GM21825 (cell line): ENCODE measurements around the gene EGFR.

Experiments used
- ATAC-seq: cut with Tn5 transposase; IDR thresholded peaks from one replicate; pipeline ENCODE4 v1.9.1; 2021; ENCODE audit warnings: mild to moderate bottlenecking, moderate library complexity; ENCODE audit not compliant: unreplicated experiment

Gene EGFR

DNA sequence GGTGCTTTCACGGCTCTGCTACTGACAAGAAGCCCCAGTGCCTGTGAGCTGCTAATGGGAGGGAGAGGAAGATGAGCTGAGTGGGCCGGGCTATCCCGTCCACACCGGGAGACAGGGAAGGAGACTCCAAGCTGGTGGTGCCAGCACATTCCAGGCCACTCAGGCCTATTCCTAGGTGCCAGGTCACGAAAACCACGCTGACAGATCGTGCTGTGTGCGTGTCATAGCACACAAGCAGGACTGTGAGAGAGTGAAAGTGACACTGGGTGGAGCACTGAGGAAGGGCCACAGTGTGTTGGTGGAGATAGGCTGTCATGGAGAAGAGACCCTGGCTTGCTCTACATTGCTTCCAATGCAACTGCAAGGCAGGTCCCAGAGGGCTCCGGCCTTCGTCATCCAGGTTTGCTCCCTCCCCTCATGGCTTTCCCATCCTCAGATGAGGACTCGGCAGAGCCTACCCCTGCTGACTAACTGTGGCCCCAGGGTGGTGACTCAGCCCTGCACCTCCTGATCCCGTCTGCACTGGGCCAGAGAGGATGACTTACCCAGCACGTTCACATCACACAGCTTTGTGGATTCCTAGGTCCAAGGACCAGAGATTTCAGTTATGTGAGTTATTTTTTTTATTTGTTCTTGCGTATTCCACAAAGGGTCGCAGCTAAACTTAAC lies 167.3 kb downstream of the EGFR start:
- ATAC-seq = no peak

DNA sequence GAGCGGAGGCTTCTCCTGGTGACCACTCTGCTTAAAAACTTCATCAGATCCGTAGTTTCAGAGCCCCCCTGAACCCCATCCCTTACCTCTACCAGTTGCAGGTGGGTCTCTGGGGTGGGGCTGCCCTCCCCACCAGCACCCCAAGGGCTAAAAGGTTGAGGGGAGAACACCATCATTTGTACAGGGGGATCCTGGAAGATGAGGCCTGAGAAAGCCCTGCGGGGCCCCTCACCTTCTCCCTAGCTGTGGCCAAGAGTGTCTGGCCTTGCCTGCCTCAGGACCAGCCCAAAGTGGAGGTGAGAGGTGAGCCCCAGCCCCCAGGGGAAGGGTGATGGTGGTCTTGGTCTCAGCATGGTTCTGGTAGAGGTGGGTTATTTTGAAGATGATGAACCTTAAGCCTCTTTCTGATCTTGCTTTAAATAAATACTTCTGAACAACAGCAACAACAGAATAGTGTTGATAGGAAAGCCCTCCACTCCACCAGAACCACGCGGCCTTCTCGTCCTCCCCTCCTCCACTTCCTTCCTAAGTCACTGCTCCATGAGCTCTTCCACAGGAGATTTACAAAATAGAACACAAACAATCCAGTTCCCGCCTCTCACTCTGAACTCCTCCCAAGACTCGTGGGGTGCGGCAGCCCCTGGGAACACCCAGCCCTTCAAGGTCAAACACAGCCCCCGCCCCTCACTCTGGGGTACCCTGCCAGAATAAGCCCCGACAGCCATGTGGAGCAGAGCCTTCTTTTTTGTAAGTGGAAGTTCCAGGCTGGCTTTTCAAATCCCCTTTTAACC lies 169.1 kb downstream of the EGFR start:
- no peak for ATAC-seq

DNA sequence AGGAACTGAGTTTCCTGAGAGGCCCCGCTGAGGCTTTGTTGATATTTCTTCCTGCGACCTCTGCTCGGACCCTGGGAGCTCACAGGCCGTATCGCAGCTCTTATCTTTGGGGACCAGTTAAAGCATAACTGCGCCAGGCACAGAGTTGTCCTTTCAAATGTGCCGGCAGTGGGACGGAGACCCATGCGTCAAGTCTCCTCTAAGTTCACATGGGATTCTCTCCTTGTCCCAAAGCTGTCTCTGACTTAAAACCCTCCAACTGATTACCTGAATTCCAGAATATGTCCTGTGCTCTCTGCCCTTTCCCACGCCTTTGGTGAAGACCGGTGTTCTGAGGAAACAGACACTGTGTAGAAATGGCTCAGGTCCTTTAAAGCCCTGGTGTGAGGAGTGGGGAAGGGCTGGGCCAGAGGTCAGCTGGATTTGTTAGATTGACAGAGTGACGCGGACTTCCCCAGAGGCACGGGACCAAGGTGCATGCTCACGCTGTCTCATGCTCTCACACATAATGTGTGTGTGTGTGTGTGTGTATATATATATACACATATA lies 169.8 kb downstream of the EGFR start:
- no peak for ATAC-seq

DNA sequence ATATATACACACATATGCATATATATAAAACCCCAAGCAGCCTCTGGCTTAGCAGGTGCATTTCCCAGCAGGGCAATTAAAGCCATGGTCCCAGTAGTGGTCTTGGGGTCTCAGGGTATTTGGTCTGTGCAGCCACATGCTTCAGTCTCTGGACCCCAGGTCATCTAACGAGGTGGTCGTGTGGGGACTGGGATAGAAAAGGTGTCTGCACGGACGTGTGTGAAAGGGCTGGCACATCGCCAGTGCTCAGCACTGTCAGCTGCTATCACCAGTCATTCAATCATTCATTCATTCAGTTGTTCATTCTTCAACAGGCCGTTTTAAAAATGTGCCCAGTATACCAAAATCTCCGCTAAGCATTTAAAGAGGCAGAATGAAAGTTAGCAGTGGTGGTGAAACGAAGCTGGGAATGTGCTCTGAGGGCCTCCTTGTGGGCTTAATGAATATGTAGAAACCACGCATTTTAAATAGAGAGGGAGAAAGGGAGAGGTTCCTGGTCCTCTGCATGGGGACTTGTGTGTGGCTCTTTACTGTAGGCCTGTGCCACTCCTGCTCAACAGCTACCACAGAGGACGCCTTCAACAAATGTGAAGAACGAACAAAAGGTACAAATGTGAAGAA lies 170.4 kb downstream of the EGFR start:
- ATAC-seq = no peak

DNA sequence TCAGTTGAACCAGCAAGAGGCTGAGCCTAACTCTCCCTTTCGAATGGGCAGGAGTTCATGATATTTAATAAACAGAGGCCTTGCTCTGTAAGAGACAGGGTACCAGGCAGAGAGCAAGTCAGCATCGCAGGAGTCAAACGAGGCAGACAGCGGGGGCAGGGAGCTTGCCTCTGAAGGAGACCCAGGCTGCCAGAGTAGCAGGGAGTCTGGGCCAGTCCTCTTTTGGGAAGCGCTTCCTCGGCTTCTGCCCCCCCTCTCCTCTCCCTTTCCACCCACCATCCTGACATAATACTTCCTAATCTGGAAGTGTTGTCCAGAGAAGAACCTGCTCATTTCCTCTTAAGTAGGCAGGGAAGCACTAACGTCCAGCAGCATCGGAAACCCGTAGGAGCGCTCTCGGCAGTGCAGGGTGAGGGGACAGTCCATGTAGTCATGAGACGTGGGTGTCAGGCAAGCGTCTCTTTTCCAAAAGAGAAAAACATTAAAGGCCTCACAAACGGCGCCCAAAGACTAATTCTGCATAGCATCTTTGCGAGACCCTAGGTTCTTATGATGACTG lies 171.1 kb downstream of the EGFR start:
- no peak for ATAC-seq

DNA sequence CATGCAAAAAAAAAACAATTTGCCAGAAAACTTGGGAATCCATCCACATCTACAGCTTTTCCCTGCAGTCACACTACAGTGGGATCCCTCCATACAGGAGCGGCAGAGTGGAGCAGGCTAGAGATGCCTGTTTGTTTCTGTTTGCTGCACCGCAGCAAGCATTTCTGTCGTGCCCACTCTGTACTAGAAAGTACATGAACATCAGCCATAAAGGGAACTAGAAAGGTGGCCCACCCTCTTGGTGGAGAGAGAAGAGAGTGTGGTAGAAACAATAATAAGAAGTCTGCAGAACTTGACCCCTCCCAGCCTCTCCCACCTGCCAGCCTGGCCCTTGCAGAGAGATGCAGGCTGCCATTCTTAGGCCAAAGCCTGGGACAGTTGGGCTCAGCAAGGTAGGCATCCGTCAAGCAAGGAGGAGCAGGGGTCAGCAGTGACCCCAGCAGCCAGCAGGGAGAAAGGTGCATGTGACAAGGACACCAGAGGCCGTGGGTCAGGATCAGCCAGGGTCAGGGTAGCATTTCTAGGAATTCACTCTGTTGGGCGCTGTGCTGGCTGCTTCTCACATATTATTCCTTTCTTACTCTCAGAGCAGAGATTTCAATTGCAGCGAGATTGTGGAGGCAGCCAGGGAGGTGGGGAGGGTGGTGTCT lies 171.8 kb downstream of the EGFR start:
- no peak for ATAC-seq

DNA sequence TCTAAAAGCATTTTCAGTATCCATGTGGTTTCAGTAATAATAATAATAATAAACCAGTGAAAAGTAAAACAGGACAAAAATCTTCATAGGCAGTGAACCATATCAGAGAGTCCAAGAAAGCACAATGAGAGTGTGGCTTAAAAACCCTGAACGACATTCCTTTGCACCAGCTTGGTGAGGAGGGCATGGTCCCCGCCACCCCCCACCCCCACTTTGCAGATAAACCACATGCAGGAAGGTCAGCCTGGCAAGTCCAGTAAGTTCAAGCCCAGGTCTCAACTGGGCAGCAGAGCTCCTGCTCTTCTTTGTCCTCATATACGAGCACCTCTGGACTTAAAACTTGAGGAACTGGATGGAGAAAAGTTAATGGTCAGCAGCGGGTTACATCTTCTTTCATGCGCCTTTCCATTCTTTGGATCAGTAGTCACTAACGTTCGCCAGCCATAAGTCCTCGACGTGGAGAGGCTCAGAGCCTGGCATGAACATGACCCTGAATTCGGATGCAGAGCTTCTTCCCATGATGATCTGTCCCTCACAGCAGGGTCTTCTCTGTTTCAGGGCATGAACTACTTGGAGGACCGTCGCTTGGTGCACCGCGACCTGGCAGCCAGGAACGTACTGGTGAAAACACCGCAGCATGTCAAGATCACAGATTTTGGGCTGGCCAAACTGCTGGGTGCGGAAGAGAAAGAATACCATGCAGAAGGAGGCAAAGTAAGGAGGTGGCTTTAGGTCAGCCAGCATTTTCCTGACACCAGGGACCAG lies 172.5 kb downstream of the EGFR start:
- no peak for ATAC-seq

DNA sequence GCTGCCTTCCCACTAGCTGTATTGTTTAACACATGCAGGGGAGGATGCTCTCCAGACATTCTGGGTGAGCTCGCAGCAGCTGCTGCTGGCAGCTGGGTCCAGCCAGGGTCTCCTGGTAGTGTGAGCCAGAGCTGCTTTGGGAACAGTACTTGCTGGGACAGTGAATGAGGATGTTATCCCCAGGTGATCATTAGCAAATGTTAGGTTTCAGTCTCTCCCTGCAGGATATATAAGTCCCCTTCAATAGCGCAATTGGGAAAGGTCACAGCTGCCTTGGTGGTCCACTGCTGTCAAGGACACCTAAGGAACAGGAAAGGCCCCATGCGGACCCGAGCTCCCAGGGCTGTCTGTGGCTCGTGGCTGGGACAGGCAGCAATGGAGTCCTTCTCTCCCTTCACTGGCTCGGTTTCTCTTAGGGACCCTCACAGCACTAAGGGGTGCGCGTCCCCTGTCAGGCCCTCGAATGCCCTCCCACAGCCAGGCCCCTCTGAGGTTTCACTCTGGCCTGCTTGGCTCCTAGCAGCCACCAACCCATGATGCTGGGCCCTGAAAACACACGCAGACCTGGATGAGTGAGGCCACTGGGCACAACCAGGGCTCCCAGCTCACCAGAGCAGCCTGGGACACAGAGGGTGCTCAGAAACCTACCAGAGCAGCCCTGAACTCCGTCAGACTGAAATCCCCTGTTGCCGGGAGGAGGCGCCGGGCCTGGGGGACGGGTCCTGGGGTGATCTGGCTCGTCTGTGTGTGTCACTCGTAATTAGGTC lies 173.3 kb downstream of the EGFR start:
- ATAC-seq = no peak

DNA sequence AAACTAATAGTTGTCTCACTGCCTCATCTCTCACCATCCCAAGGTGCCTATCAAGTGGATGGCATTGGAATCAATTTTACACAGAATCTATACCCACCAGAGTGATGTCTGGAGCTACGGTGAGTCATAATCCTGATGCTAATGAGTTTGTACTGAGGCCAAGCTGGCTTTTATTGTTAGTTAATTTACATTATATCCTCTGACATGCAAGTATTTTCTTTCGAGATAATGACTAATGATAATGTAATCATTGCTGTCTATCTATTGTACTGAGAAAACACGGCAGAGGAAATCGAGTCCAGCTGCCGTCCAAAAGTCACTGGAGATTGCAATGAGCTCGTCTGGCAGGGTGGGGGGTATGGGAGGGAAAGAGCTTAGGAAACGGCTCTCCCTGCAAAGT lies 173.9 kb downstream of the EGFR start:
- no peak for ATAC-seq

DNA sequence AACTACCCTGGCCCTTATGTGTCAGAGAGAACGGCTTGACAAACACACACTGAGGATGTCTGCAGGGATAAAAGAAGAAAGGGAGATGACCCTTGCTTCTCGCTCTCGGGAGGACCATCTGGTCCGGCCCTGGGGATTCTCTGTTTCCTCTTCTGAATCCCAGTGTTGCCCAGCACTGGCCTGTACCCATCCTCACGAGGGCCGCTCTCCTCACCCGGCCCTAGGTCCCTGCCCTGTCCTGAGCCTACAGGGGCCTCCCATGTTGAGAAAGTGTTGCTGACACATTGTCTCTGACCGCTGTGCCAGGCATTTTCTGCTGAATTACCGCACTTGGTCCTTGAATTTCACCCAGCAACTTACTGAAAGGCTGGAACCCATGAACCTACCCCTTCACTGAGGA lies 174.4 kb downstream of the EGFR start:
- ATAC-seq = no peak

DNA sequence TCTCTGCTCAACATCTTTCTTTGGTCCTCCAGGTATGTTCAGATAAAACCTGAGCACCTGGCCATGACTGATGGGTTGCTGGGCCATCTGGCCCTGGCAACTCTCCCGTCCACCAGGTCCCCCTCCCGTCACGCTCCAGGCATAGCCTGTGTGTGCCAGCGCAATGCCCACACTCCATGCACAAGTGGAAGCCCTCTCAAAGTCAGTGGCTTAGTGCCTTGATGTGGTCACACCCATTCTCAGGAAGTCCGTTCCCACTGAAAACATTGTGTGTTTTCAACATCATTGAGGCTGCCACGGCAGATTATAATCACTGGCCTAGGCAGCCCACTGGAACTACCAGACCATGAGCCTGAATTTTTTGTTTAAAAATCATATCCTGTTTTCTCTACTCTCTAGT lies 175.7 kb downstream of the EGFR start:
- no peak for ATAC-seq

DNA sequence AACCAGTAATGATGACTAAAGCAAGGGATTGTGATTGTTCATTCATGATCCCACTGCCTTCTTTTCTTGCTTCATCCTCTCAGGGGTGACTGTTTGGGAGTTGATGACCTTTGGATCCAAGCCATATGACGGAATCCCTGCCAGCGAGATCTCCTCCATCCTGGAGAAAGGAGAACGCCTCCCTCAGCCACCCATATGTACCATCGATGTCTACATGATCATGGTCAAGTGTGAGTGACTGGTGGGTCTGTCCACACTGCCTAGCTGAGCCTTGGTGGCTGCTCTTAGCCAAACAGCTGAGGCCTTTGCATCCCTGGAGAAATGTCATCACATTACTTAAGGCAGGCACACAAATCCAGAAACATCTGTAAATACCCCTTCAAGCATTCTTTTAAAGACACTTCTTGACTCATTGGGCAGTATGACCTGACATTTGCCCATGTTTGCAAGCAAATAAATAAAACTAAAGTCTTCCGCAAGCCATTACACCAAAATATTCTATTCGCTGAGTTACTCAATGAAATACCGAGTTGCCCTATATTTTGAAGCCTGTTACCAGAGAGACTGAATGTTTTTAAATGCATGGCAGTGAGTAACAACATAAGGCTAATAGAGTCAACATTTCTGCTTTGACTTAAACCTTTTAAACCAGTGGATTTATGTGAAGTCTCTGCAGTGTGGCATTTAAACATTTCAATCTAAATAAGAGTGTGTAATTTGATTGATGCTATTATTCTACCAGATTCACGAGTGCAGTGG lies 180.0 kb downstream of the EGFR start:
- ATAC-seq = no peak

DNA sequence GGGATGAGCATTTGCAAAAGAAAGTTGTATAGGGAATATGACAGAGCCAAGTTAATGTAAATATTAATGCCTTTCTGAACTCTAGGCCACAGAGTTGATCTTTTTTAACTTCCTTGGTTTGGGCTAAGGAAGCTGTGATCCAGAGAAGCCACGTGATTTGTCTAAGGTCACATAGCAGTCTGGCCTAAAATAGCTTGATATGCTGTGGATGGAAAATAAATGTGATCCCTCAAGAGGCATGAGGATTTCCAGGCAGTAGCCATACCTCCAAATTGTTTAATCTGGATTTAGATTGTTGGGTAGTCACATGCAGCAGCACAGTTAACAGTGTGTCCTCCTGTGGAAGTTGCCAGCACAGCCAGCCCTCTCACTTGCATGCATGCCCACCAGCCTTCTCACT lies 180.6 kb downstream of the EGFR start:
- no peak for ATAC-seq

DNA sequence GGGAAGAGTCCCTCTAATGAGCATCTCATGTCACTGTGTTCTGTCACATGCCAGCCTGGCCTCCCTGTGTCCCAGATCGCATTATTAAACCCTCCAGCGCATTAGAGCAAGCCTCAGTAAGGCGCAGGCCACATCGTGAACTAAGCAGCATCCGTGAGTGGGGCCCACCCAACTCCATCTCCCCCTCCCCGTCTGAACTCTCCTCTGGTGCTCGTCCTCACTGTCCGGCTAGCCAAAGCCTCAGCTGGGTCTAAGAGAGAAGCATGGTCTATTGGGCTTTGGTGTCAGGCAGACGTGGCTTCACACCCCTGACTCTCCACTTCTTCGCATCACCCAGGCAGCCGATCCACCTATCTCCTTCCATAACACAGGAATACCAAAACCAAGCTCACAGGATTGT lies 181.6 kb downstream of the EGFR start:
- no peak for ATAC-seq

DNA sequence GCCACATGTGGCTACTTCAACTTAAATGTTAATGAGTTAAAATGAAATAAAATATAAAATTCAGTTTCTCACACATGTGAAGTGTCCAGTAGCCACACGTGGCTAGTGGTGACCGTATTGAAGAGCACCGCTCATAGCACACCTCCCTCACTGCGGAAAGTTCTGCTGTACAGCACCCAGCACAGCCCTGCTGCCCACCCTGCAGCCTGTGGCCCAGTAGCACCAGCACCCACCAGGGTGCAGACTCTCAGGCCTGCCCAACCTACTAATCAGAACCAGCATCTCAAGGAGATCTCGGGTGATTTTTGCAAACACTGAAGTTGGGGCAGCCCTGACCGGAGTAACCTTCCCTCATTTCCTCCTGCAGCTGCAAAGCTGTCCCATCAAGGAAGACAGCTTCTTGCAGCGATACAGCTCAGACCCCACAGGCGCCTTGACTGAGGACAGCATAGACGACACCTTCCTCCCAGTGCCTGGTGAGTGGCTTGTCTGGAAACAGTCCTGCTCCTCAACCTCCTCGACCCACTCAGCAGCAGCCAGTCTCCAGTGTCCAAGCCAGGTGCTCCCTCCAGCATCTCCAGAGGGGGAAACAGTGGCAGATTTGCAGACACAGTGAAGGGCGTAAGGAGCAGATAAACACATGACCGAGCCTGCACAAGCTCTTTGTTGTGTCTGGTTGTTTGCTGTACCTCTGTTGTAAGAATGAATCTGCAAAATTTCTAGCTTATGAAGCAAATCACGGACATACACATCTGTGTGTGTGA lies 183.5 kb downstream of the EGFR start:
- ATAC-seq = no peak

DNA sequence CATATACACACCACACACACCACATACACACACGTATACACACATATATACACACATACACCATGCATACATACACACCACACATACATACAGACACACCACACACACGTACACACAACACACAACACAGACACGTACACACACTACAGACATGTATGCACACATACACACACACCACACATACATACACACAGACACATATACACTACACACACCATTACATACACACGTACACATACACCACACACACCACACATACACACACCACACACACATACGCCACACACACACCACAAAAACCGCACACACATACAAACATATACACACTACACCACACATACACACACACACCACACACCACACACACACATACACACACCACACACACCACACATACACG lies 184.5 kb downstream of the EGFR start:
- no peak for ATAC-seq

DNA sequence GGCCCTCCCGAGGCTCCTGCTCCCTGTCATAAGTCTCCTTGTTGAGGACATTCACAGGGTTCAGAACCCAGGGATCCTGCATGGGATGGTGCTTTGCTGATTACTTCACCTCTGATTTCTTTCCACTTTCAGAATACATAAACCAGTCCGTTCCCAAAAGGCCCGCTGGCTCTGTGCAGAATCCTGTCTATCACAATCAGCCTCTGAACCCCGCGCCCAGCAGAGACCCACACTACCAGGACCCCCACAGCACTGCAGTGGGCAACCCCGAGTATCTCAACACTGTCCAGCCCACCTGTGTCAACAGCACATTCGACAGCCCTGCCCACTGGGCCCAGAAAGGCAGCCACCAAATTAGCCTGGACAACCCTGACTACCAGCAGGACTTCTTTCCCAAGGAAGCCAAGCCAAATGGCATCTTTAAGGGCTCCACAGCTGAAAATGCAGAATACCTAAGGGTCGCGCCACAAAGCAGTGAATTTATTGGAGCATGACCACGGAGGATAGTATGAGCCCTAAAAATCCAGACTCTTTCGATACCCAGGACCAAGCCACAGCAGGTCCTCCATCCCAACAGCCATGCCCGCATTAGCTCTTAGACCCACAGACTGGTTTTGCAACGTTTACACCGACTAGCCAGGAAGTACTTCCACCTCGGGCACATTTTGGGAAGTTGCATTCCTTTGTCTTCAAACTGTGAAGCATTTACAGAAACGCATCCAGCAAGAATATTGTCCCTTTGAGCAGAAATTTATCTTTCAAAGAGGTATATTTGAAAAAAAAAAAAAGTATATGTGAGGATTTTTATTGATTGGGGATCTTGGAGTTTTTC lies 186.5 kb downstream of the EGFR start:
- no peak for ATAC-seq
